ENCODE data around the gene SLC5A7. TPM values are rescaled to one million over a fixed set of nuclear protein-coding genes. Genes with fewer than 3 reads are reported as not detected.

Gene SLC5A7
- total RNA-seq, 1 donor from 2014 or later = 3.7 TPM

Other genes with a start within 250 kb of the SLC5A7 start
- gene RGPD4, start 159.6 kb upstream of the SLC5A7 start, total RNA-seq = 0.08 TPM